HCT116 (cell line): ENCODE measurements around the gene CCL11. TPM values are rescaled to one million over a fixed set of nuclear protein-coding genes. Genes with fewer than 3 reads are reported as not detected.

Source experiments
- ATAC-seq: fragments of 200-7000 bp; cut with Tn5 transposase; 2 replicates; pipeline ENCODE4 v1.9.1; 2020; ENCODE audit warnings: mild to moderate bottlenecking, moderate library complexity
- BruUV-seq: library from RNA; stranded (reverse); fragments of 400-500 nt; replicated peaks from 2 replicates; lab custom pipeline; 2021; lab: Mats Ljungman, UMichigan
- CTCF ChIA-PET: fragments of 300-600 bp; sonication (Branson Sonifier 250); formaldehyde crosslinking; loops from one replicate; lab custom pipeline; 2021; ENCODE audit warnings: antibody characterized with exemption; lab: Charles Lee
- POLR2A ChIA-PET: fragments of 300-600, 350-600 bp; sonication (Branson Sonifier 250); formaldehyde crosslinking; loops from one replicate; lab custom pipeline; 2021; ENCODE audit warnings: antibody characterized with exemption; lab: Charles Lee
- RAD21 ChIA-PET, 2 experiments: fragments of 300-600 bp; sonication (Branson Sonifier 250); formaldehyde crosslinking; loops; one replicate each; lab custom pipeline; 2023; ENCODE audit warnings: low total read pairs in 2 of 2; ENCODE audit not compliant: uncharacterized antibody in 2 of 2, unreplicated experiment in 2 of 2, low non-redundant PET in 1 of 2; lab: Charles Lee
- DNase-seq: peaks from one replicate; pipeline ENCODE4 v3.0.0-alpha.2; 2010; ENCODE audit warnings: low read depth, low spot score
- H2AFZ ChIP-seq: fragments of 200-600 bp; shearing (Covaris generic), sonication (generic); 2 replicates; pipeline ENCODE4 v1.6.1; 2017; ENCODE audit warnings: low read depth, mixed run types, mixed read lengths, antibody characterized with exemption, low read length; ENCODE audit not compliant: poor library complexity, severe bottlenecking
- H3K27ac ChIP-seq: 2 replicates; pipeline ENCODE4 v1.5.1; 2012; ENCODE audit warnings: low read depth, low read length
- H3K27me3 ChIP-seq: fragments of 200-600 bp; sonication (generic); 2 replicates; pipeline ENCODE4 v1.6.1; 2016; ENCODE audit warnings: mixed run types, low read length, mixed read lengths; ENCODE audit not compliant: insufficient read depth
- H3K36me3 ChIP-seq, 2 experiments: fragments of 200-500 bp in 1 of 2; fragments of 200-600 bp in 1 of 2; sonication (Bioruptor generic) in 1 of 2; sonication (generic) in 1 of 2; 2 replicates each; pipeline versions ENCODE4 v1.5.1 to v1.6.1; 2014 to 2016; ENCODE audit warnings: low read length in 2 of 2, inconsistent platforms in 1 of 2, mixed read lengths in 1 of 2, mixed run types in 1 of 2; ENCODE audit not compliant: insufficient read depth in 2 of 2, control insufficient read depth in 1 of 2
- H3K4me1 ChIP-seq, 2 experiments: fragments of 200-600 bp in 1 of 2; sonication (generic) in 1 of 2; 2 replicates each; pipeline versions ENCODE4 v1.5.1 to v1.6.1; 2012 to 2017; ENCODE audit warnings: low read length in 2 of 2, inconsistent platforms in 1 of 2, mild to moderate bottlenecking in 1 of 2, mixed read lengths in 1 of 2, mixed run types in 1 of 2, moderate library complexity in 1 of 2; ENCODE audit not compliant: insufficient read depth in 2 of 2, control insufficient read depth in 1 of 2
- H3K4me2 ChIP-seq: fragments of 200-600 bp; sonication (generic); 2 replicates; pipeline ENCODE4 v1.6.1; 2017; ENCODE audit warnings: mixed run types, low read length, mixed read lengths
- H3K4me3 ChIP-seq, 2 experiments: fragments of 200-600 bp in 1 of 2; sonication (generic) in 1 of 2; replicated peaks in 1 of 2; 2 replicates each; pipeline ENCODE4 v1.5.1; 2011 to 2016; ENCODE audit warnings: low read length in 2 of 2, control low read depth in 1 of 2, low read depth in 1 of 2, mild to moderate bottlenecking in 1 of 2, mixed read lengths in 1 of 2, mixed run types in 1 of 2
- H3K79me2 ChIP-seq: fragments of 200-600 bp; sonication (generic); 2 replicates; pipeline ENCODE4 v1.6.1; 2017; ENCODE audit warnings: mild to moderate bottlenecking, mixed run types, low read length, moderate library complexity, mixed read lengths; ENCODE audit not compliant: insufficient read depth
- H3K9ac ChIP-seq: fragments of 200-600 bp; sonication (generic); 2 replicates; pipeline ENCODE4 v1.6.1; 2016; ENCODE audit warnings: low read length, mixed read lengths
- H3K9me2 ChIP-seq: fragments of 200-600 bp; sonication (generic), shearing (Covaris generic); 2 replicates; pipeline ENCODE4 v1.6.1; 2017; ENCODE audit warnings: mixed run types, mild to moderate bottlenecking, moderate library complexity; ENCODE audit not compliant: insufficient read depth
- H3K9me3 ChIP-seq, 2 experiments: fragments of 200-500 bp in 1 of 2; fragments of 200-600 bp in 1 of 2; sonication (Bioruptor generic) in 1 of 2; sonication (generic) in 1 of 2; 2 replicates each; pipeline ENCODE4 v1.6.1; 2014 to 2017; ENCODE audit warnings: low read length in 2 of 2, mixed read lengths in 2 of 2, inconsistent platforms in 1 of 2, low read depth in 1 of 2, mild to moderate bottlenecking in 1 of 2, mixed run types in 1 of 2, moderate library complexity in 1 of 2; ENCODE audit not compliant: control insufficient read depth in 1 of 2, insufficient read depth in 1 of 2
- H4K20me1 ChIP-seq: fragments of 200-600 bp; sonication (generic), shearing (Covaris generic); 2 replicates; pipeline ENCODE4 v1.6.1; 2017; ENCODE audit warnings: mixed run types, mild to moderate bottlenecking, moderate library complexity; ENCODE audit not compliant: insufficient read depth
- CBX3 ChIP-seq: IDR thresholded peaks from 2 replicates; pipeline ENCODE4 v1.6.1; 2012; ENCODE audit warnings: low read depth
- ELF1 ChIP-seq: IDR thresholded peaks from 2 replicates; pipeline ENCODE4 v1.6.1; 2012; ENCODE audit warnings: low read depth, borderline replicate concordance
- JUND ChIP-seq: IDR thresholded peaks from 2 replicates; pipeline ENCODE4 v1.6.1; 2012
- POLR2A ChIP-seq: IDR thresholded peaks from 2 replicates; pipeline ENCODE4 v1.7.0; 2011; ENCODE audit warnings: borderline replicate concordance; ENCODE audit not compliant: insufficient read depth, insufficient read length; ENCODE audit errors: extremely low read depth
- RAD21 ChIP-seq: IDR thresholded peaks from 2 replicates; pipeline ENCODE4 v1.6.1; 2012; ENCODE audit warnings: low read depth, mild to moderate bottlenecking
- SP1 ChIP-seq: IDR thresholded peaks from 2 replicates; pipeline ENCODE4 v1.6.1; 2012; ENCODE audit warnings: low read depth
- SRF ChIP-seq: IDR thresholded peaks from 2 replicates; pipeline ENCODE4 v1.6.1; 2012; ENCODE audit warnings: low read depth
- TCF7L2 ChIP-seq: IDR thresholded peaks from 2 replicates; pipeline ENCODE4 v1.7.0; 2011; ENCODE audit warnings: borderline replicate concordance, inconsistent platforms; ENCODE audit not compliant: insufficient read depth, insufficient read length; ENCODE audit errors: extremely low read depth
- YY1 ChIP-seq: IDR thresholded peaks from 2 replicates; pipeline ENCODE4 v1.6.1; 2011; ENCODE audit warnings: low read length, low read depth, moderate library complexity, mild to moderate bottlenecking; ENCODE audit not compliant: insufficient replicate concordance; ENCODE audit errors: extremely low read depth
- ZNF274 ChIP-seq: fragments of 200-500 bp; sonication (Bioruptor generic); IDR thresholded peaks from 2 replicates; pipeline ENCODE4 v1.6.1; 2014; ENCODE audit warnings: mild to moderate bottlenecking, low read depth, low read length, inconsistent platforms
- intact Hi-C: fragments of 100-400 bp; cut with micrococcal nuclease; formaldehyde crosslinking; loops from 2 replicates; pipeline ENCODE4 v1.10.0; 2022
- total RNA-seq: library from RNA; stranded (reverse); gene quantifications from one replicate; pipeline ENCODE4 v1.2.1, GENCODE V29; 2021; ENCODE audit not compliant: unreplicated experiment

CCL11 gene
- total RNA-seq, 1 experiment from 2014 or later, result not detected

- no peak for ATAC-seq
- H3K27me3 ChIP-seq, result no peaks in the 10 kb centered on the region
- H3K9ac ChIP-seq, result no peak overlapping the region
- BruUV-seq, result no TSS peak
- no peaks in the 10 kb centered on the region for H3K9me2 ChIP-seq
- ChIA-PET CTCF (no interaction called here), POLR2A (no interaction called here), RAD21 (no interaction called here)
- DNase-seq, result no peak
- H3K4me1 ChIP-seq, result no peaks in the 10 kb centered on the region
- no peaks in the 10 kb centered on the region for H3K9me3 ChIP-seq
- H3K36me3 ChIP-seq, result no peaks in the 10 kb centered on the region
- TF ChIP-seq YY1 (no peak), SP1 (no peak), ZNF274 (no peak), TCF7L2 (no peak), JUND (no peak), RAD21 (no peak), SRF (no peak), POLR2A (no peak), CBX3 (no peak), ELF1 (no peak)
- intact Hi-C loops, result no loop called here
- no peaks in the 10 kb centered on the region for H3K79me2 ChIP-seq
- H3K27ac ChIP-seq, result no peak overlapping the region
- H4K20me1 ChIP-seq, result no peaks in the 10 kb centered on the region
- H3K4me3 ChIP-seq, result no peak overlapping the region
- H3K4me2 ChIP-seq, result no peak overlapping the region
- no peak overlapping the region for H2AFZ ChIP-seq
These were observed 41.9 kb upstream of the CCL11 start for GRCh38 chr17:34243364-34244320.
